GM13977 (cell line): Measurements from ENCODE around the gene GLS2.

Experiments
- DNase-seq: peaks from one replicate; pipeline ENCODE4 v3.0.0; 2012; ENCODE audit warnings: low spot score
- CTCF ChIP-seq: IDR thresholded peaks from 2 replicates; pipeline ENCODE4 v1.5.1; 2012; ENCODE audit warnings: mild to moderate bottlenecking, control low read depth; ENCODE audit not compliant: insufficient read depth; ENCODE audit errors: extremely low read depth, missing control alignments
- in situ Hi-C: fragments of 300-500 bp; cut with MboI; formaldehyde crosslinking; loops from one replicate; pipeline ENCODE4 v1.12.0; 2022; ENCODE audit warnings: low sequenced_read_pairs, low pct_unique_long_range_greater_than_20kb, mixed read lengths, inconsistent platforms; ENCODE audit not compliant: unreplicated experiment

Gene GLS2

GRCh38 chr12:56469007-56469930 is 18.7 kb downstream of the GLS2 start:
- DNase-seq = no peak
- in situ Hi-C loops = no loop called here
- no peak for TF ChIP-seq CTCF

GRCh38 chr12:56468216-56469006 is 19.6 kb downstream of the GLS2 start, which contains the start of gene SPRYD4:
Gene SPRYD4 (plus strand): TSS chr12:56468578. CDS start chr12:56468592, 14 bp downstream.
- peak; percentile 93 for DNase-seq
- in situ Hi-C loops = no loop called here
- peak; percentile 50 for TF ChIP-seq CTCF

- no peak for DNase-seq
- in situ Hi-C loops = no loop called here
- no peak for TF ChIP-seq CTCF
These were observed 25.4 kb downstream of the GLS2 start for GRCh38 chr12:56462565-56462964.

- in situ Hi-C loops = no loop called here
- no peak for DNase-seq
- TF ChIP-seq CTCF = no peak
These were observed 26.5 kb downstream of the GLS2 start for GRCh38 chr12:56461235-56462159.

GRCh38 chr12:56457817-56458216 is 30.1 kb downstream of the GLS2 start:
- in situ Hi-C loops = no loop called here
- TF ChIP-seq CTCF = no peak

GRCh38 chr12:56454557-56454956 is 33.4 kb downstream of the GLS2 start, which contains the start of gene MIP:
Gene MIP (minus strand): TSS chr12:56454657. CDS start chr12:56454613, 44 bp downstream.
- in situ Hi-C loops = no loop called here

More at GRCh38 chr12:56457817-56458216, 30.1 kb downstream of the GLS2 start:
- no peak for DNase-seq

More at GRCh38 chr12:56454557-56454956, 33.4 kb downstream of the GLS2 start, which contains the start of gene MIP:
- TF ChIP-seq CTCF = no peak
- no peak for DNase-seq
